Stimulated activated CD4-positive, alpha-beta T cell treated with anti-CD3 and anti-CD28 coated beads, Interleukin-2, amount 100 ng/mL, for 24 hours (primary cell): ENCODE results near the gene CRYGC.
A peak's percentile ranks its signal among the peaks of the same experiment; 100 is the strongest.
"Not testable (repeated sequence)": the region's sequence is repeated elsewhere in the genome, so short reads cannot be mapped to it uniquely, and the experiment has no call there.

Source experiments
- DNase-seq, 2 donors: peaks; one replicate each; pipeline ENCODE4 v3.0.0-alpha.2; 2020

CRYGC gene

GRCh38 chr2:208135794-208136715, 6.4 kb upstream of the CRYGC start:
- no peak for DNase-seq

- DNase-seq = no peak
These were observed 5.4 kb upstream of the CRYGC start for GRCh38 chr2:208134928-208135586.

- no peak for DNase-seq
These were observed 1.1 kb upstream of the CRYGC start for GRCh38 chr2:208130712-208131110.

- no peak for DNase-seq
These were observed 1.5 kb downstream of the CRYGC start for GRCh38 chr2:208128136-208128535.

- no peak for DNase-seq
These were observed 2.5 kb downstream of the CRYGC start for GRCh38 chr2:208127090-208127489.

- DNase-seq = no peak
These were observed 4.4 kb downstream of the CRYGC start for GRCh38 chr2:208125251-208125650.

GRCh38 chr2:208124013-208124715, 5.5 kb downstream of the CRYGC start, which contains the start of gene CRYGD:
TSS of gene CRYGD (minus strand) at chr2:208124524. CDS start at chr2:208124473, 51 bp downstream.
- peak in 1 of 2 donors; percentile 9 for DNase-seq

GRCh38 chr2:208122248-208122647, 7.4 kb downstream of the CRYGC start:
- DNase-seq = no peak

- no peak for DNase-seq
These were observed 10.7 kb downstream of the CRYGC start for GRCh38 chr2:208118918-208119317.

GRCh38 chr2:208117390-208117789, 12.2 kb downstream of the CRYGC start:
- not testable (repeated sequence) for DNase-seq

GRCh38 chr2:208112969-208113368, 16.7 kb downstream of the CRYGC start:
- no peak for DNase-seq

- not testable (repeated sequence) for DNase-seq
These were observed 17.3 kb downstream of the CRYGC start for GRCh38 chr2:208112273-208112745.

- DNase-seq = no peak
These were observed 26.0 kb downstream of the CRYGC start for GRCh38 chr2:208103616-208104015.

- DNase-seq = no peak
These were observed 27.7 kb downstream of the CRYGC start for GRCh38 chr2:208101716-208102631.

- no peak for DNase-seq
These were observed 29.8 kb downstream of the CRYGC start for GRCh38 chr2:208099682-208100470.

- not testable (repeated sequence) for DNase-seq
These were observed 30.9 kb downstream of the CRYGC start for GRCh38 chr2:208098701-208099100.

GRCh38 chr2:208098267-208098666, 31.4 kb downstream of the CRYGC start:
- DNase-seq = no peak

- no peak for DNase-seq
These were observed 31.8 kb downstream of the CRYGC start for GRCh38 chr2:208097801-208098200.

GRCh38 chr2:208097313-208097712, 32.3 kb downstream of the CRYGC start:
- no peak for DNase-seq

- no peak for DNase-seq
These were observed 33.5 kb downstream of the CRYGC start for GRCh38 chr2:208096080-208096479.

- DNase-seq = no peak
These were observed 36.5 kb downstream of the CRYGC start for GRCh38 chr2:208093128-208093527.
